ENCODE results near the gene CES2.

- no peak for TF ChIP-seq POLR2A (IDR thresholded peaks at IDR 0.05)
- TF ChIP-seq CTCF (IDR thresholded peaks at IDR 0.05): no peak
These were observed 44.5 kb upstream of the CES2 start for GRCh38 chr16:66890799-66891198.

Data from thyroid gland (tissue), 4 donors.